Dermis microvascular lymphatic vessel endothelial cell (primary cell): Measurements from ENCODE around the gene FHOD1. TPM values are rescaled to one million over a fixed set of nuclear protein-coding genes. Genes with fewer than 3 reads are reported as not detected.

Source experiments
- DNase-seq, 2 donors: peaks; one replicate each; pipeline versions ENCODE4 v3.0.0 to v3.0.0-alpha.2; 2010; ENCODE audit warnings: low read depth in 2 of 2
- total RNA-seq: library from RNA; depleted of rRNA; stranded (reverse); fragments of >200 nt; gene quantifications from 2 replicates; pipeline ENCODE4 v1.2.1, GENCODE V29; 2014

The FHOD1 gene
- total RNA-seq, 1 donor from 2014 or later, result 15.0 TPM

- DNase-seq, result peak; percentile 87 to 96
Measured at GRCh38 chr16:67191995-67192681, 55.1 kb downstream of the FHOD1 start, which contains the start of gene E2F4. E2F4 (plus strand) TSS chr16:67192155; CDS start chr16:67192228, 73 bp downstream.

- no peak for DNase-seq
Measured at GRCh38 chr16:67191411-67191994, 55.8 kb downstream of the FHOD1 start.

- DNase-seq, result peak in 1 of 2 donors; percentile 34
Measured at GRCh38 chr16:67190448-67191399, 56.6 kb downstream of the FHOD1 start.

DNA sequence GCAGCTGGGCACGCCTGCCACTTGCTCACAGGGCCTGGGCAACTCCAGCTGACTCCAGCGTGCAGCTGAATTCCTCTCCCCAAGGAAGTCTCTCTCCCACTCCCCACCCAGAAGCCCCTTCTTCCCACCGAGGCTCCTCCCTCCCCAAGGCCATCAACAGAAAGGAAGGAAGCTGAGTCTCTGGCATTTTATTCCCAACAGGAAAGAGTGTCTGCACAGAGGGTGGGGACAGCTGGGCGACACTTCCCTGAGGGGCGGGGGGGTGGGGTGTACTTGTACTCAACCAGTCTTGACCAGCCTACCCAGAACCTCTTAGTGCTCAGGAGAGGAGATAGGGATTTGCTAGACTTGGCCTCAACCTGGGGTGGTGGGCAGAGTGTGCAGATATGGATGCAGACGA is 57.2 kb downstream of the FHOD1 start, which contains the start of gene EXOC3L1:
EXOC3L1 (minus strand) TSS at position 96 of the 400 bp plus-strand sequence. CDS start 460 bp downstream, outside the sequence.
- DNase-seq, result no peak

DNA sequence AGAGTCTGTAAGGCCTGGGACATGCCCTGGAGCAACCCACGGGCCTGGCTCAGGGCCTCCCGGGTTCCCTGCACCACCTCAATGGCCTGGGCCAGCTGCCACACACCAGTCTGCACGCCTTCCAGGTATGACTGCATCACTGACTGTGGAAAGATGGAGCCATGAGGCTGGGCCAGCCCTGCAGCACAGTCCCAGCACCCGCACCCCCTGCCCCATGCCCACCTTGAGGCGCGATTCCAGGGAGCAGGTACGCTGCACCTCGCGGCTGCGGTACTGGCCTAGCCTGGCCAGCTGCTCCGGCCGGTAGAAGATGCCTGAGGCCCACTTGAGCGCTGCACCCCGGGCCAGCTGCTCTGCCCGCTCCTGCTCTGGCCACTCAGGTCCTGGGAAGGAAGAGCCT is 58.5 kb downstream of the FHOD1 start:
- no peak for DNase-seq

DNA sequence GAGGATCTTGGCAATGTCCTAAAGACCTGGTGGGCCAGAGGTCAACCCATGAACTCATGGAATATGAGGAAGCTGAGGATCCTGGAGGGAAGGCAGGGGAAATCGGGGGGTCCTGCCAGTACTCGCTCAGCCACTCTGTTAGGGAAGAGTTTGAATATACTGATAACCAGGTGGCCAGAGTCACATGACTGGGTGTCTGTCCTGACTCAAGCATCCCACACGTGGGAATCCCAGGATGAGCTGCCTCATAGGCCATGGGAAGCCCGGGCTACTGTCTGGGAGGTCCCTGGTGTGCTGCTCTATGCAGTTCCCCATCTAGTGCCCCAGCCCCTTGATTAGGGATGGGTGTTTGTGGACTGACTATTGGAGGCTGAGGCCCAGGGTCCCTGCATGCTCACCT is 59.0 kb downstream of the FHOD1 start:
- no peak for DNase-seq

DNA sequence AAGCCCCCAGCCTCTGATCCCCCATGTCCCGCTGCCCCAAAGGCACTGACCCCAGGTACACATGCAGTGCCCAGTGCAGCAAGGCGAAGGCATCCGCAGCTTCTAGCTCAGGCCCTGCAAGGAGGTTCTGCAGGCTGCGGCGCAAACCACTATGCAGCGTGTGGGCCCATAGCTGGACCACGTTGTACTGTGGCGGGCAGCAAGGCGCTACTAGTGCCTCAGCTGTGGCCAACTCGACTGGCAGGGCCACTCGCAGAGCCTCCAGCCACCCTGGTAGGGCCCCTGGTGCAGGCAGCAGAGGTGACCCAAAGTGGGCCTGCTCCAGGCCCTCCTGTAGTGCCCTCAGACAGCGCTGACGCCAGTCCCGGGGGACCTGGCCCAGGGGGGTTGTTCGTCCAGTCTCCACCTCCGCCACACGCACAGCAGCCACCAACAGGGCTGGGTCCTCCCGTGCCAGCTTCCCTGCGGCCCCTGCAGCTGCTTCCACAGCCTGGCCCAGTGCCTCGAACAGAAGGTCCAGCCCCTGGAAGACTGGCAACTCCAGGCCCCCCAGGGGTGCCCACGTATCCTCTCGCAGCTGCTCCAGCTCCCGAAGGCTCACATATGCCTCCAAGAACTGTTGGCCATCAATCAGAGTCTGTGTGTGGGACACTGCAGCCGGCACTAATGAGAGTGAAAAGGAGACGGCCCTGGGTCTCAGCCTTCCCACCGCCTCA is 59.9 kb downstream of the FHOD1 start:
- no peak for DNase-seq

DNA sequence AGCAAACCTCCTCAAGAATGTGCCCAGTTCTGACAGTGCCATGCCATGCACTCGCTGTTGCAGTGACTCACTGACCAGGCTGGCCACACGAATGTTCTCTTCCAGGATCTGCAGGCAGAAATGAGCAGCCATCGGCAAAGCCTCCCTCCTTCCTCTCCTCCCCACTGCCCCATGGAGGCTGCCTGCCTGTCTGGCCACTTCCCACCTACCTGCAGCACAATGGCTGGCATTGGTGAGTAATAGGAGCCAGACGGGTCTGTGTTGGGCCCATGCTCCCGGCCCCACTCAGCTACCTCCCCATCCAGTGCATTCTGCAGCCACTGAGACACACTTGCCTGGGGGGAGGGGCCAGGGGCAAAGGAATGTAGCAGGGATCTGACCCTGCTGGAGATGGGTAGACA is 60.7 kb downstream of the FHOD1 start:
- DNase-seq, result no peak

- no peak for DNase-seq
Measured at GRCh38 chr16:67185651-67186134, 61.6 kb downstream of the FHOD1 start.

DNA sequence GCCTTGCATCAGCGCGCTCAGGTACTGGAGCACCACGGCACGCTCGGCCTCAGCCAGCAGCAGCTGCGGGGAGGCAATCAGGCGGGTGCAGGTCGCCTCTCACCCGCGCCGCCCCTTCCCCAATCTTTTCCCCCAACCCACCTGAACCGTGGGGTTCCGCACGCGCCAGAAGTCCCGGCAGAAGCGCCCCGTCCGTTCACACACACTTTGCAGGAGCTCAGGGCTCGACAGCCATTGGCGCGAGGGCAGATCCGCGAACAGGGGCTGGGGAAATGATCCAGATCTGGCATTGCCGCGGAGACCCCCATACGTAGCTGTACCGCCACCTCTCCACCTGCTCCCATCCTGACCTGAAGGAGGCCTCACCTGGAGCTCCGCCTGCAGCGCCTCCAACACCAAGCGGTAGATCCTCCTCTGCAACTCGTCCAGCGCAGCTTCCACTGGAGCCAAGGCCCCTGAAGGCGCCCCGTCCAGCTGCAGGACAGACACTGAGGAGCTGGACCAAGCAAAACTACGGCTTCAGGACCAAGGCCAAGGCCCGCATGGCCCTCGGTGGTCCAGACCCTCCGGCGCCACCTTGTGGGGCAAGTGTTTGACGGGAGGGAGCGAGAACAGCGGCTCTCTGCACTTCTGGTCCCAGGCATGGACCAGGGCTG is 62.2 kb downstream of the FHOD1 start:
- DNase-seq, result peak; percentile 60 to 88

GRCh38 chr16:67184453-67184994 is 62.8 kb downstream of the FHOD1 start:
- DNase-seq, result no peak

GRCh38 chr16:67183627-67184452 is 63.4 kb downstream of the FHOD1 start, which contains the start of gene MATCAP1:
MATCAP1 (minus strand) TSS chr16:67183963; CDS start chr16:67180610, 3,353 bp downstream.
- peak; percentile 96 to 99 for DNase-seq

- DNase-seq, result no peak
Measured at GRCh38 chr16:67183284-67183626, 64.0 kb downstream of the FHOD1 start.

- DNase-seq, result no peak
Measured at GRCh38 chr16:67182288-67182687, 65.0 kb downstream of the FHOD1 start.

DNA sequence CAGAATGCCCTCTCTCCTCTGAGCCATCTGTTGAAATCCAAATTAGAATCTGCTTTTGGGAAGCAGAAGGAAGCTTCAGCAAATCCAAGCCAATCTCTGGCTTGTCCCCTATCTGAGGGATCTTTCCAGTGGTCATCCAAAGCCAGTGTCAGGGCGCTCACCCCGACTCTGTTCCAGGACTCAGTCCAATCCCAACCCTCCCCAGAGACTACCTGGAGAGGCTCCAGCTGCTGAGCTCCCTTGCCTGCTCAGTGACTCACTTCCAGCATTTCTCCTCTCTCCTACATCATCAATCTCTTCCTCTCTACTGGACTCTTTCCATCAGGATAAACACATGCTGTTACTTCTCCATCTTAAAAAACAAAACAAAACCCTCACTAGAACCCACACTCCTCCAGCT is 65.9 kb downstream of the FHOD1 start:
- DNase-seq, result peak in 1 of 2 donors; percentile 70

DNA sequence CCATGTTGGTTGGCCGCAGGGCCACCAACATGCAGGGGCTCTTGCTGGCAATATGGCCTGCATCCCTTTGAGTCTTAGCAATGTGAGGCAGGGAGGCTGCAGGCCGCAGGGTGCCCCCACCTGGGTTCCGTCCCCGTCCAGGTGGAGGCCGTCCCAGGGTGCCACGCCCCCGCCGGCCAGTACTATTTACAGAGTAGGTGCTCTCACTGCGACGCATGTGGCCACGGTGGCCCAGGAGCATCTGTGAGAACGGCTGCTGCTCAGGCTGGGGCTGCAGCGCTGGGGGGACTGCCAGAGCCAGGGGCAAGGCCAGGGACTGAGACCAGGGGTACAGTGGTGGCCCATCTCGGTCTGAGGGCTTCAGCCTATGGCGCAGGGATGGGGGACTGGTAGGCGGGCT is 67.1 kb downstream of the FHOD1 start:
- DNase-seq, result no peak

GRCh38 chr16:67179421-67180080 is 67.7 kb downstream of the FHOD1 start:
- peak in 1 of 2 donors; percentile 24 for DNase-seq
